ENCODE data around the gene MOGAT3. TPM values are rescaled to one million over a fixed set of nuclear protein-coding genes. Genes with fewer than 3 reads are reported as not detected.

The MOGAT3 gene
- total RNA-seq, 4 donors from 2014 or later, result not detected

GRCh38 chr7:101172005-101172853, 28.6 kb downstream of the MOGAT3 start:
- H3K4me3 ChIP-seq, result no peak overlapping the region
- intact Hi-C loops (cut with DNase I; ENCODE audit: low total_unique reads), result no loop called here
- TF ChIP-seq CTCF (IDR thresholded peaks at IDR 0.05), result no peak
- TF ChIP-seq POLR2A (IDR thresholded peaks at IDR 0.05), result no peak
- H3K27me3 ChIP-seq, result peaks cover 38 to 76% of the 10 kb centered on the region in 2 donors
- no peaks in the 10 kb centered on the region for H3K36me3 ChIP-seq
- H3K9me3 ChIP-seq, result no peaks in the 10 kb centered on the region
- no peak for DNase-seq
- peaks cover 0 to 17% of the 10 kb centered on the region in 2 donors for H3K4me1 ChIP-seq
- no peak overlapping the region for H3K27ac ChIP-seq

DNA sequence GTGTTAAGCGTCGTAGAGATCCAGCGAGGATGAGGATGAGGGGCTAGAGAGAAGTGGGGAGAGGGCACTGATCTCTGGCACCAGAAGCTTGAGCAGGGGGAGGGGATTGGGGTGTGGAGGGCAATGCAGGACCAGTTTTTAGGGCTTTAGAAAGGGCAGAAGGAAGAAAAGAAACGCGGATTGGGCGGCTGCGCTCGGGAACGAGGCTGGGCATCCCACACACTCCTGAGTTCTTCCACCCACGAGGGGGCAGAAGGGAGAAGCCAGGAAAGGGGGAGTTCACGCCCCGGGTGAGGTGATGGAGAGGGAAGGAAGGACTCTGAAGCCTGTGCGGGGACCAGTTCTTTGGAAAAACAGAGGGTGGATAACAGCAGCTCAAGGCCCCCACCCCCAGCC, 29.4 kb downstream of the MOGAT3 start:
- H3K27me3 ChIP-seq, result peaks cover 38 to 78% of the 10 kb centered on the region in 2 donors
- no peak for TF ChIP-seq POLR2A (IDR thresholded peaks at IDR 0.05)
- no peak for TF ChIP-seq CTCF (IDR thresholded peaks at IDR 0.05)
- H3K4me3 ChIP-seq, result no peak overlapping the region
- H3K36me3 ChIP-seq, result no peaks in the 10 kb centered on the region
- no peak for DNase-seq
- H3K4me1 ChIP-seq, result peaks cover 0 to 17% of the 10 kb centered on the region in 2 donors
- no peak overlapping the region for H3K27ac ChIP-seq
- no peaks in the 10 kb centered on the region for H3K9me3 ChIP-seq
- intact Hi-C loops (cut with DNase I; ENCODE audit: low total_unique reads), result no loop called here

DNA sequence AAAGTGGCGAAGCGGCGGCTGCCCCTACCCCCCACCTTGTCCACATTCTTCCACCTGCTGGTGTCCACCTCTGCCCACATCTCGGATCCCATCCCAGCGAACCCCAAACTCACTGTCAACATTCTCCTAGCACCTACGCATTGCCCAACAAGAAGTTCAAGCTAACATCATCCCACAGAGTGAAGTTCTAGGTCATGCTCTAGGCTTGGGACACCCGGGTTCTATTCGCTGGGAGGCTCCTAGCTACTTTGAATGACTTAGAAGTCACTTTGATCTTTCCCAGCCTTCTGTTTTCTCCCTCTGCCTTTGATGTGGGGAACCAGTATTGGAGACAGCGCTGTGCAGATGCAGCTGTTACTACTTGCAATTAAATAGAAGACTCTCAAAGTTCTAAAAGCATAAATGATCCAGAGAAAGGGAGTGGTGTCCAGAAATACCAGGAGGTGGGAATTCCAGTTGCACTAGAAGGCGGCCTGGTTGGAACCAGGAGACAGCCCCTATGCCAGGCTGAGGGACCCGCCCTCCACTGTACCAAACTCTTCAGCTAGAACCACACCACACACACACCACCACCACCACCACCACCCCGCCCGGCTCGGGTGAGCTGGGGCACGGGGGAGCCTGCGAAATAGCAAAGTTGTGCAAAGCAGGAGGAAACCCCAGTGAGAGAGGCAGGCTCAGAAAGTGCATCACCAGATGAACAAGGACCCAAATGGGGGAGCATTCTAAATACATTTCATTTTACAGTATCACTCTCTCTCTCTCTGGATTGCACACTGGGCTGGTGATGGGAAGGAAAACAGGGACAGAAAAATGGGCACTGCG, 30.0 kb downstream of the MOGAT3 start:
- Histone ChIP-seq H3K4me1 (peaks cover 0 to 17% of the 10 kb centered on the region in 2 donors), H3K9me3 (no peaks in the 10 kb centered on the region), H3K27ac (no peak overlapping the region), H3K4me3 (no peak overlapping the region), H3K27me3 (peaks cover 44 to 84% of the 10 kb centered on the region in 2 donors), H3K36me3 (no peaks in the 10 kb centered on the region)
- DNase-seq, result no peak
- TF ChIP-seq POLR2A (IDR thresholded peaks at IDR 0.05) (no peak), CTCF (IDR thresholded peaks at IDR 0.05) (no peak)
- intact Hi-C loops (cut with DNase I; ENCODE audit: low total_unique reads), result no loop called here

- Histone ChIP-seq H3K4me3 (no peak overlapping the region), H3K9me3 (no peaks in the 10 kb centered on the region), H3K27ac (no peak overlapping the region), H3K27me3 (peaks cover 52 to 80% of the 10 kb centered on the region in 2 donors), H3K36me3 (no peaks in the 10 kb centered on the region), H3K4me1 (peaks cover 3 to 17% of the 10 kb centered on the region in 2 donors)
- TF ChIP-seq POLR2A (IDR thresholded peaks at IDR 0.05) (no peak), CTCF (IDR thresholded peaks at IDR 0.05) (peak; percentile 68 to 84 (median 79))
- peak; percentile 53 to 67 for DNase-seq
- intact Hi-C loops (cut with DNase I; ENCODE audit: low total_unique reads), result no loop called here
These were observed 30.8 kb downstream of the MOGAT3 start for GRCh38 chr7:101169838-101170551.

Data from uterus (tissue), 4 donors.